Ramos (cell line): ENCODE results near the gene KCNK4.

Experiments used
- in situ Hi-C: fragments of 300-500 bp; cut with MboI; formaldehyde crosslinking; loops from one replicate; pipeline ENCODE4 v1.14.3; 2022; ENCODE audit warnings: low sequenced_read_pairs; ENCODE audit not compliant: unreplicated experiment

Gene KCNK4

GRCh38 chr11:64252003-64252872 is 38.9 kb upstream of the KCNK4 start:
- in situ Hi-C loops: no loop called here

- in situ Hi-C loops: no loop called here
These were observed 38.1 kb upstream of the KCNK4 start for GRCh38 chr11:64253043-64253442.

DNA sequence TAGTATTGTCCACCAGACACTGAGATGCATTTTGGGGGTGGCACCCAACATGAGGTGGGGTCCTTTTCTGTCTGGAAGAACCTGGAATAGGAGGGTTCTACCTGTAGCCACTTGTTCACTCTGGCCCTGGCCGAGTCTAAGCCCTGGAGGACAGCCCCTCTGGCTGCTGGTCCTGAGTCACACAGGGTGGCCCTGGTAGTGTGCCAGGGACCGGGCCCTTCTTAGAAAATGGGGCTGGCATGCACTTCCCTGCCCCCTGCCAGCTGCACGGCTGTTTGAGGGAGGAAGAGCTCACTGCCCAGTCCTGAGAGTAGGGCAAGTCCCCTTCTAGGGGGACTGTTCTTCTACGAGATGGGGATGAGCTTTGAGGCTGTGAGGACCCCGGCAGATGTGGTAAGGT is 37.6 kb upstream of the KCNK4 start:
- in situ Hi-C loops: no loop called here

GRCh38 chr11:64254326-64254725 is 36.8 kb upstream of the KCNK4 start:
- in situ Hi-C loops: no loop called here

GRCh38 chr11:64255135-64256128 is 35.7 kb upstream of the KCNK4 start:
- in situ Hi-C loops: no loop called here

GRCh38 chr11:64256300-64256699 is 34.8 kb upstream of the KCNK4 start:
- in situ Hi-C loops: no loop called here

GRCh38 chr11:64258356-64258755 is 32.7 kb upstream of the KCNK4 start:
- in situ Hi-C loops: no loop called here

DNA sequence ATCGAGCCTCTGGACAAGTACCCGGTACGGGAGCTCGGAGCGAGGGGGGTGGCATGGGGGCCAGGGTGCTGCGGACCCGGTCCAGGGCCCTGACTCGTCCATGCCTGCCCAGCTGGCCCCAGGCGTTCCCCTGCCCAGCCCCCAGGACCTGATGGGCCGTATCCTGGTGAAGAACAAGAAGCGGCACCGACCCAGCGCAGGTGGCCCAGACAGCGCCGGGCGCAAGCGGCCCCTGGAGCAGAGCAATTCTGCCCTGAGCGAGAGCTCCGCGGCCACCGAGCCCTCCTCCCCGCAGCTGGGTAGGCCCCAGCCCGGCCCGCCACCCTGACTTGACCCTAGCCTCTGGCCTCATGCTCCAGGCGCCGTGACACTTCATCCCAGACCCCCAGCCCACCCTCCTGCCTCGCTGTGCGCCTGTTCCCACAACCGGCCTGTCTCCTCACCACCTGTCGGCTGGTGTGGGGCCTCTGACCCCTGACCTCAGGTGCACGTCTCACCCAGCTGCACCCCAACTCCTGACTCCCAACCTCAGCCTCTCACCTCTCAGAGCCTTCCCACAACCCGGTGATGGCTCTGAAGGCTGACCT is 32.1 kb upstream of the KCNK4 start:
- in situ Hi-C loops: no loop called here

DNA sequence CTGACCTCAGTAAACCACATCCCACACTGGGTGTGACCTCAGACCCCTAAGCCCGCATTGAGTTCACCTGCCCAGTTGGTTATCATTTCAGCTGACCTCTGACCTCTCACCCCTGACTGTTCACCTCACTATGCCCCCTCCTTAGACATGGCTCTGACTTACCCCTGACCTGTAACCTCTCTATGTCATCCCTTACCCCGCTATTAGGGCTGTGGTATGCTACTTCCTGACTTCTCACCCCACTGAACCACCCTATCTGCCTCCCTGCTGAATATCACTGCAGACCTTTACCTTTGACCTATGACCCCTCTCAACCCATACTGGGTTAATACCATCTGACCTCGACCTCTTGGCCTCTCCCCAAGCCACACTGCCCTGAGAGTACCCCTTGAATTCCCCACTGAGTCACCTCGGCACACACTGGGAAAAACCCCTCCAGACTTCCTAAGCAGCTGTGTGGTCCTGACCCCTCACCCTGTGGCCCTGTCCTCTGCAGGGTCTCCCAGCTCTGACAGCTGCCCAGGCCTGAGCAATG is 31.5 kb upstream of the KCNK4 start:
- in situ Hi-C loops: no loop called here

DNA sequence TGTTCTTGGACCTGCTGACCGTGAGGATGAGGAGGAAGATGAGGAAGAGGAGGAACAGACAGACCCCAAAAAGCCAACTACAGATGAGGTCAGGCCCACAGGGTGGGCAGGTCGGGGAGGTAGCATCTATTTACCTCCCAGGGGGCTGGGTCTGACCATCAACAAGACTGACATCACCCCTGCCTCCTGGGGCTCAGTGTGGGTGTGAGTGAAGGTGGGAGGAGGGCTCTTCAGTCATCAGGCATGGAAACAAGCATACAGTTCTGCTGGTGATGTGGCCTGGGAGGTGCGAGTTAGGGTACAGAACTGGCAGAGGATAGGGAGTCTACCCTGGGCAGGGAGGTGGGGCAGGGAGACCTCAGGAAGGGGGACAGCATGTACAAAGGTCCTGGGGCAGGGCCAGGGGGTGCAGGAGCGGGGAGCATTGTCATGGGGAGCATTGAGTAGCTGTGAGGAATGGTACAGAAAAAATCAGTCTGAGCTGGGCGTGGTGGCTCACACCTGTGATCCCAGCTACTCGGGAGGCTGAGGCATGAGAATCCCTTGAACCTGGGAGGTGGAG is 30.9 kb upstream of the KCNK4 start:
- in situ Hi-C loops: no loop called here

DNA sequence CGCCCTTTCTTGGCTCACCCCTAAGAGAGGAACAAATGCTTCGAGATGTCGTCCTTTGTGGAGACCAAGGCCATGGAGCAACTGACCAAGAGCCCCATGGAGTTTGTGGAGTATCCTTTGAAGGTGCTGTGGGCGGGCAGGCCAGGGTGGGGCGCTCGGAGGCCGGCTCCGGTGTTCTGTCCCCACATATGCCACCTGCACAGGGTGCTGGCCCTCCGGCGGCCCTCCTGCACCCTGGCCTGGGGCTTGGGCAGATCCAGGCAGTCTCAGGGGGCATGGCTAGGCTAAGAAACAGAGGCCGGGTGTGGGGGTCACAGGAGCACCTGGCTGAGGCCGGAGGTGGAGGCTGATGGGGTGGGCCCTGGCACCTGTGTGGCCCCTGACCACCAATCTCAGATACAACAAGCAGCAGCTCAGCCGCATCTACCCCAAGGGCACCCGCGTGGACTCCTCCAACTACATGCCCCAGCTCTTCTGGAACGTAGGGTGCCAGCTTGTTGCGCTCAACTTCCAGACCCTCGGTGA is 29.5 kb upstream of the KCNK4 start:
- in situ Hi-C loops: no loop called here

DNA sequence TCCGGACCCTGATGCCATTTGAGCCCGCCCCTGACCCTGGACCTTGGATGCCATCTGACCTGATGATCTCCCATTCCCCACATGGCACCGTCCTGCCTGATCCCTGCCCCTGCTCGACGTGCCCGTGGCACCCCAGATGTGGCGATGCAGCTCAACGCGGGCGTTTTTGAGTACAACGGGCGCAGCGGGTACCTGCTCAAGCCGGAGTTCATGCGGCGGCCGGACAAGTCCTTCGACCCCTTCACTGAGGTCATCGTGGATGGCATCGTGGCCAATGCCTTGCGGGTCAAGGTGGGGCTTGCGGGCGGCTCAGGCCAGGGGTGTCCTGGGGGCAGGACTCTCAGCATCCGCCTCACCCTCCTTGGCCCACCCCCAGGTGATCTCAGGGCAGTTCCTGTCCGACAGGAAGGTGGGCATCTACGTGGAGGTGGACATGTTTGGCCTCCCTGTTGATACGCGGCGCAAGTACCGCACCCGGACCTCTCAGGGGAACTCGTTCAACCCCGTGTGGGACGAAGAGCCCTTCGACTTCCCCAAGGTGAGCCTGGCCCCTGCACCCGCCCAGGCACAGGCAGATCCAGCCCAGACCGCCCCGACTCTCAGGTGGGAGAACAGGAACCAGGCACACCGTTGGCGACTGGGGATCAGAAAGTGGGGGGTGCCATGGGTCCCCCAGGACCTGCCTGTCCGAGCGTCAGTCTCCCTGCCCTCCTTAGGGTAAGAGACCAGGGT is 28.7 kb upstream of the KCNK4 start:
- in situ Hi-C loops: no loop called here

GRCh38 chr11:64263021-64263946 is 27.8 kb upstream of the KCNK4 start:
- in situ Hi-C loops: no loop called here

- in situ Hi-C loops: no loop called here
These were observed 27.2 kb upstream of the KCNK4 start for GRCh38 chr11:64263947-64264317.

GRCh38 chr11:64264371-64264852 is 26.7 kb upstream of the KCNK4 start:
- in situ Hi-C loops: no loop called here

DNA sequence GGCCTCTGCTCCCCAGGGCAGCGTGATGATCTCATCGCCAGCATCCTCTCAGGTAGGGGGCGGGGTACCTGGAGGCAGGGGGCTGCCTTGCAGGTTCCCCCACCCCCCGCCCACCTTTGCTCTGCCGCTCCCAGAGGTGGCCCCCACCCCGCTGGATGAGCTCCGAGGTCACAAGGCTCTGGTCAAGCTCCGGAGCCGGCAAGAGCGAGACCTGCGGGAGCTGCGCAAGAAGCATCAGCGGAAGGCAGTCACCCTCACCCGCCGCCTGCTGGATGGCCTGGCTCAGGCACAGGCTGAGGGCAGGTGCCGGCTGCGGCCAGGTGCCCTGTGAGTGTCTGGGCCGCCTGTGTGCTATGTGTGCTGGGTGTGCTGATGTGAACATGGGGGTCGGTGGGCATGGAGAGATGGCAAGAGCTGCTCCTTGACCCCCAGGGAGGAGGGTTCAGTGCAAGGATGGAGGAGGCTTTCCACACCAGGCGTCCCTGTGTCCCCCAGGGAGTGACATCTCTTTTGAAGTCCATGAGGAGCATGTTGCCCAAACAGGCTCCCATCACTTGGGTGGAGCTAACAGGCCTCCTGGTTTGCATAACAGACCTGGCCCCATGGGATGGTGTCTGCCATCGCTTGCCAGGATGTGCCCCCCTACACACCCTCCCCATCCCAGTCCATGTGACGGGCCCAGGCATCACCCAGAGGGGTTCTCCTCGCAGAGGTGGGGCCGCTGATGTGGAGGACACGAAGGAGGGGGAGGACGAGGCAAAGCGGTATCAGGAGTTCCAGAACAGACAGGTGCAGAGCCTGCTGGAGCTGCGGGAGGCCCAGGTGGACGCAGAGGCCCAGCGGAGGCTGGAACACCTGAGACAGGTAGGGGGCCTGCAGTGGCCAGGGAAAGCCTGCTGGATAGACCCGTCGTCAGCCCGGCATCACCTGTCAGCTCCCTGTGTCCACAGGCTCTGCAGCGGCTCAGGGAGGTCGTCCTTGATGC is 25.6 kb upstream of the KCNK4 start:
- in situ Hi-C loops: no loop called here

GRCh38 chr11:64266339-64266738 is 24.8 kb upstream of the KCNK4 start:
- in situ Hi-C loops: no loop called here
